ENCODE results near the gene HPN.

HPN gene

DNA sequence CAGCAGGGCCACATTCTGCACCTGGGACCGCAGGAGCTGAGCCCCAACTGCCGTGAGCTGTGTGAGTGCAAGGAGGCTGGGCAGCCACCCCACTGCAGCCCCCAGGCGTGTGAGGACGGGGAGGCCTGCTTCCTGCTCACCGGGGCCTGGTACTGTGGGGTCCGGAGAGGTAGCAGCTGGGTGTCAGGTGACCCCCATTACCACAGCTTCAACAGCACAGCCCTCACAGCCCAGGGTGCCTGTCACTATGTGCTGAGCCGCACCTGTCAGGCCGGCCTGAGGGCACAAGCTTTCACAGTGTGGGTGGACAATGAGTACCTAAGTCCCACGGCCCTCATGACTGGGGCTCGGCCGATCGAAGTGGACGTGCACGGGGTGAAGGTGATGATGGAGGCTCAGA, 38.3 kb downstream of the HPN start:
- TF ChIP-seq ZBTB1 (tag by site-specific recombination; IDR thresholded peaks at IDR 0.05) = no peak
- 0 out of 2 replicates have a peak, but pooled peaks have one; percentile 8 for TF ChIP-seq ZFHX2 (tag by site-specific recombination; conservative IDR thresholded peaks at IDR 0.05)
- no peak for TF ChIP-seq OVOL3 (tag by site-specific recombination; IDR thresholded peaks at IDR 0.05)
- TF ChIP-seq, protein P1, sequence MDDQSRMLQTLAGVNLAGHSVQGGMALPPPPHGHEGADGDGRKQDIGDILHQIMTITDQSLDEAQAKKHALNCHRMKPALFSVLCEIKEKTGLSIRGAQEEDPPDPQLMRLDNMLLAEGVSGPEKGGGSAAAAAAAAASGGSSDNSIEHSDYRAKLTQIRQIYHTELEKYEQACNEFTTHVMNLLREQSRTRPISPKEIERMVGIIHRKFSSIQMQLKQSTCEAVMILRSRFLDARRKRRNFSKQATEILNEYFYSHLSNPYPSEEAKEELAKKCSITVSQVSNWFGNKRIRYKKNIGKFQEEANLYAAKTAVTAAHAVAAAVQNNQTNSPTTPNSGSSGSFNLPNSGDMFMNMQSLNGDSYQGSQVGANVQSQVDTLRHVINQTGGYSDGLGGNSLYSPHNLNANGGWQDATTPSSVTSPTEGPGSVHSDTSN (CRISPR knock-in tag; IDR thresholded peaks at IDR 0.05) = no peak
- TF ChIP-seq SP7 (tag by site-specific recombination; IDR thresholded peaks at IDR 0.05) = no peak
- CTCF ChIA-PET = interaction anchor here (2.2 to 6.5 kb wide), 4 partner anchors 10 to 35 kb away, joined by 13 to 54 read pairs (median 17); no protein-coding TSS in a partner anchor
- no peaks in the 10 kb centered on the region for H3K36me3 ChIP-seq (ENCODE audit: control insufficient read depth in 2 of 2, insufficient read depth in 1 of 2, low read length in 2 of 2)
- no peak overlapping the region for H3K27ac ChIP-seq (ENCODE audit: extremely low read depth, low read depth, low read length)
- POLR2A ChIA-PET = no interaction called here
- no peak overlapping the region for H3K4me3 ChIP-seq (ENCODE audit: low read depth, low read length)
- H3K4me1 ChIP-seq (ENCODE audit: control insufficient read depth, insufficient read depth, low read length) = no peaks in the 10 kb centered on the region
- H3K9me3 ChIP-seq (ENCODE audit: control insufficient read depth, insufficient read depth, low read depth, low read length) = no peaks in the 10 kb centered on the region; the same call in 1 of the 2 replicates

DNA sequence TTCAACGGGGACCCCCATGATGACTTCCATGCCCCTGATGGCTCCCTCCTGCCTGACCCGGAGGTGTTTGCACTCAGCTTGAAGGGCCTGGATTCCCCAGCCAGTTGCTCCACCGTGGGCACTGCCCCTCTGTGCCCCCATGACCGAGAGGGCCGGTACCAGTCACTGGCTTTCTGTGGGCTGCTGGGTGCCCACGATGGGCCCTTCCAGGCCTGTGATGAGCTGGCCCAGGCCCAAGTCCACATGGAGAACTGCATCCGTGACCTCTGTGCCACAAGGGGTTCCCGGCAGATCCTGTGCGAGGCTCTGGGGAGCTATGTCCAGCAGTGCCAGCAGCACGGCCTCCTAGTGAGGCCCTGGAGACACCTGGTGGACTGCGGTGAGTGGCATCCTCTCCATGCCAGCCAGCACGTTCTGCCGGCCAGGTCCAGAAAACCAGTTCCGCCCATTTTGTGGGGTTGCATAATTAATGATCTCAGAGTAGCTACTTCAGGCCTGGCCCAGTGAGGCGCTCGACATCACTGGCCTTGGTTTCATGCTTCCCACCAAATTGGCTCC, 39.2 kb downstream of the HPN start:
- Histone ChIP-seq H3K36me3 (ENCODE audit: control insufficient read depth in 2 of 2, insufficient read depth in 1 of 2, low read length in 2 of 2) (no peaks in the 10 kb centered on the region), H3K4me1 (ENCODE audit: control insufficient read depth, insufficient read depth, low read length) (no peaks in the 10 kb centered on the region), H3K4me3 (ENCODE audit: low read depth, low read length) (no peak overlapping the region), H3K9me3 (ENCODE audit: control insufficient read depth, insufficient read depth, low read depth, low read length) (no peaks in the 10 kb centered on the region; the same call in 1 of the 2 replicates), H3K27ac (ENCODE audit: extremely low read depth, low read depth, low read length) (no peak overlapping the region)
- POLR2A ChIA-PET = no interaction called here
- TF ChIP-seq, protein P2, sequence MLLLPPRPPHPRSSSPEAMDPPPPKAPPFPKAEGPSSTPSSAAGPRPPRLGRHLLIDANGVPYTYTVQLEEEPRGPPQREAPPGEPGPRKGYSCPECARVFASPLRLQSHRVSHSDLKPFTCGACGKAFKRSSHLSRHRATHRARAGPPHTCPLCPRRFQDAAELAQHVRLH (tag by site-specific recombination; IDR thresholded peaks at IDR 0.05) = no peak
- TF ChIP-seq, protein P3, sequence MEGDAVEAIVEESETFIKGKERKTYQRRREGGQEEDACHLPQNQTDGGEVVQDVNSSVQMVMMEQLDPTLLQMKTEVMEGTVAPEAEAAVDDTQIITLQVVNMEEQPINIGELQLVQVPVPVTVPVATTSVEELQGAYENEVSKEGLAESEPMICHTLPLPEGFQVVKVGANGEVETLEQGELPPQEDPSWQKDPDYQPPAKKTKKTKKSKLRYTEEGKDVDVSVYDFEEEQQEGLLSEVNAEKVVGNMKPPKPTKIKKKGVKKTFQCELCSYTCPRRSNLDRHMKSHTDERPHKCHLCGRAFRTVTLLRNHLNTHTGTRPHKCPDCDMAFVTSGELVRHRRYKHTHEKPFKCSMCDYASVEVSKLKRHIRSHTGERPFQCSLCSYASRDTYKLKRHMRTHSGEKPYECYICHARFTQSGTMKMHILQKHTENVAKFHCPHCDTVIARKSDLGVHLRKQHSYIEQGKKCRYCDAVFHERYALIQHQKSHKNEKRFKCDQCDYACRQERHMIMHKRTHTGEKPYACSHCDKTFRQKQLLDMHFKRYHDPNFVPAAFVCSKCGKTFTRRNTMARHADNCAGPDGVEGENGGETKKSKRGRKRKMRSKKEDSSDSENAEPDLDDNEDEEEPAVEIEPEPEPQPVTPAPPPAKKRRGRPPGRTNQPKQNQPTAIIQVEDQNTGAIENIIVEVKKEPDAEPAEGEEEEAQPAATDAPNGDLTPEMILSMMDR (tag by site-specific recombination; IDR thresholded peaks at IDR 0.05) = peak; percentile 23; the same call in 1 of the 2 replicates
- CTCF ChIA-PET = interaction anchor here (0.6 to 6.5 kb wide), 9 partner anchors 10 to 61 kb away, joined by 3 to 54 read pairs (median 12); no protein-coding TSS in a partner anchor

DNA sequence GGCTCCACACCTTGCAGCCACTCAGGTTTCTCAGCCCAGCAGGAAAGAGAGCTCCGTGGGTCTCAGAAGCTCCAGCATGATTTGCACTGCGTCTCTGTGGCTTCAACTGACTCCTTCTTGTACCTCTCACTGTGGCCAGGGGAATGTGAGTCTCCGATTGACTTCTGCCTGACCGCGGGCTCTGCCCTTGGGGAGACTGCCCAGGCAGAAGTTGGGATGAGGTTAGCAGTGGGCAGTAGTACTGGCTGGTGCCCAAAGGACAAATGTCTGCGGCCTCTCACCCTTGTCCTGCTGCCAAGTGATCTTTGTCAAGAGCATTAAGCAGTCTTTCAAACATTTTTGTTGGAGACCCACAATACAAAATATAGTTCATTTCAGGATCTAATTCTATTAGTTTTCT, 39.7 kb downstream of the HPN start:
- H3K36me3 ChIP-seq (ENCODE audit: control insufficient read depth in 2 of 2, insufficient read depth in 1 of 2, low read length in 2 of 2) = no peaks in the 10 kb centered on the region
- H3K27ac ChIP-seq (ENCODE audit: extremely low read depth, low read depth, low read length) = no peak overlapping the region
- TF ChIP-seq ZNF629 (tag by site-specific recombination; IDR thresholded peaks at IDR 0.05) (no peak), ZNF514 (tag by site-specific recombination; IDR thresholded peaks at IDR 0.05) (no peak), ZNF324 (tag by site-specific recombination; IDR thresholded peaks at IDR 0.05) (no peak), KLF16 (tag by site-specific recombination; IDR thresholded peaks at IDR 0.05) (no peak), ZNF175 (tag by site-specific recombination; IDR thresholded peaks at IDR 0.05) (no peak), ZFP69B (tag by site-specific recombination; IDR thresholded peaks at IDR 0.05) (no peak), GLIS2 (tag by site-specific recombination; IDR thresholded peaks at IDR 0.05) (no peak)
- TF ChIP-seq, protein P4, sequence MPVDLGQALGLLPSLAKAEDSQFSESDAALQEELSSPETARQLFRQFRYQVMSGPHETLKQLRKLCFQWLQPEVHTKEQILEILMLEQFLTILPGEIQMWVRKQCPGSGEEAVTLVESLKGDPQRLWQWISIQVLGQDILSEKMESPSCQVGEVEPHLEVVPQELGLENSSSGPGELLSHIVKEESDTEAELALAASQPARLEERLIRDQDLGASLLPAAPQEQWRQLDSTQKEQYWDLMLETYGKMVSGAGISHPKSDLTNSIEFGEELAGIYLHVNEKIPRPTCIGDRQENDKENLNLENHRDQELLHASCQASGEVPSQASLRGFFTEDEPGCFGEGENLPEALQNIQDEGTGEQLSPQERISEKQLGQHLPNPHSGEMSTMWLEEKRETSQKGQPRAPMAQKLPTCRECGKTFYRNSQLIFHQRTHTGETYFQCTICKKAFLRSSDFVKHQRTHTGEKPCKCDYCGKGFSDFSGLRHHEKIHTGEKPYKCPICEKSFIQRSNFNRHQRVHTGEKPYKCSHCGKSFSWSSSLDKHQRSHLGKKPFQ (tag by site-specific recombination; IDR thresholded peaks at IDR 0.05) = no peak
- no peaks in the 10 kb centered on the region for H3K4me1 ChIP-seq (ENCODE audit: control insufficient read depth, insufficient read depth, low read length)
- no peak overlapping the region for H3K4me3 ChIP-seq (ENCODE audit: low read depth, low read length)
- H3K9me3 ChIP-seq (ENCODE audit: control insufficient read depth, insufficient read depth, low read depth, low read length) = no peaks in the 10 kb centered on the region; the same call in 1 of the 2 replicates
- POLR2A ChIA-PET = no interaction called here
- CTCF ChIA-PET = interaction anchor here (0.6 to 6.5 kb wide), 10 partner anchors 9 to 60 kb away, joined by 3 to 54 read pairs (median 8); no protein-coding TSS in a partner anchor
